Neural progenitor cell (in vitro differentiated cells): ENCODE results near the gene KAZN. TPM values are rescaled to one million over a fixed set of nuclear protein-coding genes. Genes with fewer than 3 reads are reported as not detected.

Experiments used
- DNase-seq: peaks from one replicate; pipeline ENCODE4 v3.0.0-alpha.2; 2016; ENCODE audit warnings: low spot score
- H2AFZ ChIP-seq: fragments of 200-600 bp; sonication (generic); replicated peaks from 2 replicates; pipeline ENCODE4 v1.6.1; 2016; ENCODE audit warnings: antibody characterized with exemption
- H3F3A ChIP-seq: fragments of 200-600 bp; sonication (generic); 2 replicates; pipeline ENCODE4 v1.6.1; 2016; ENCODE audit warnings: antibody characterized with exemption, low read depth
- H3K27ac ChIP-seq: fragments of 200-600 bp; sonication (generic); 2 replicates; pipeline ENCODE4 v1.5.1; 2016; ENCODE audit warnings: mild to moderate bottlenecking
- H3K27me3 ChIP-seq: fragments of 200-600 bp; sonication (generic); 2 replicates; pipeline ENCODE4 v1.6.1; 2016; ENCODE audit warnings: mild to moderate bottlenecking, moderate library complexity
- H3K36me3 ChIP-seq: fragments of 200-600 bp; sonication (generic); 2 replicates; pipeline ENCODE4 v1.5.1; 2016
- H3K4me1 ChIP-seq: fragments of 200-600 bp; sonication (generic); 2 replicates; pipeline ENCODE4 v1.6.1; 2016; ENCODE audit warnings: mixed run types
- H3K4me2 ChIP-seq: fragments of 200-600 bp; sonication (generic); 2 replicates; pipeline ENCODE4 v1.6.1; 2016
- H3K4me3 ChIP-seq: fragments of 200-600 bp; sonication (generic); 2 replicates; pipeline ENCODE4 v1.5.1; 2016
- H3K79me2 ChIP-seq: fragments of 200-600 bp; sonication (generic); 2 replicates; pipeline ENCODE4 v1.6.1; 2016; ENCODE audit warnings: low read depth
- H3K9ac ChIP-seq: fragments of 200-600 bp; sonication (generic); 2 replicates; pipeline ENCODE4 v1.6.1; 2016
- H3K9me3 ChIP-seq: fragments of 200-600 bp; sonication (generic); 2 replicates; pipeline ENCODE4 v1.5.1; 2016; ENCODE audit warnings: low read depth
- H4K20me1 ChIP-seq: fragments of 200-600 bp; sonication (generic); 2 replicates; pipeline ENCODE4 v1.6.1; 2016; ENCODE audit warnings: low read depth
- H3K27ac Mint-ChIP-seq: 3 replicates; pipeline ENCODE4 v1.8.0; 2021; ENCODE audit warnings: mixed read lengths
- H3K27me3 Mint-ChIP-seq: 2 replicates; pipeline ENCODE4 v1.8.0; 2022; ENCODE audit warnings: low read depth, mild to moderate bottlenecking, inconsistent platforms, moderate library complexity, mixed read lengths; ENCODE audit not compliant: insufficient read depth
- H3K36me3 Mint-ChIP-seq: 3 replicates; pipeline ENCODE4 v1.8.0; 2021; ENCODE audit warnings: mixed read lengths
- H3K4me1 Mint-ChIP-seq: 3 replicates; pipeline ENCODE4 v1.8.0; 2021; ENCODE audit warnings: mixed read lengths
- H3K4me3 Mint-ChIP-seq: 3 replicates; pipeline ENCODE4 v1.8.0; 2021; ENCODE audit warnings: mild to moderate bottlenecking, moderate library complexity, mixed read lengths
- H3K9me3 Mint-ChIP-seq: 3 replicates; pipeline ENCODE4 v1.8.0; 2020; ENCODE audit warnings: mixed read lengths
- EZH2 ChIP-seq: fragments of 200-600 bp; sonication (generic); IDR thresholded peaks from 2 replicates; pipeline ENCODE4 v1.6.1; 2017; ENCODE audit warnings: antibody characterized with exemption, mild to moderate bottlenecking, moderate library complexity
- EZH2phosphoT487 ChIP-seq: fragments of 200-600 bp; sonication (generic); IDR thresholded peaks from 2 replicates; pipeline ENCODE4 v1.6.1; 2017; ENCODE audit warnings: antibody characterized with exemption
- total RNA-seq: library from RNA; depleted of rRNA; stranded (reverse); fragments of >200 nt; gene quantifications from 2 replicates; pipeline ENCODE4 v1.2.3, GENCODE V29; 2015; ENCODE audit warnings: low replicate concordance
- TF ChIP-seq, protein P1 (sequence below): fragments of 200-600 bp; sonication (generic); IDR thresholded peaks from 2 replicates; pipeline ENCODE4 v1.5.1; 2017; ENCODE audit warnings: antibody characterized with exemption, mild to moderate bottlenecking

KAZN gene
- total RNA-seq, 1 donor from 2014 or later, result 6.1 TPM

DNA sequence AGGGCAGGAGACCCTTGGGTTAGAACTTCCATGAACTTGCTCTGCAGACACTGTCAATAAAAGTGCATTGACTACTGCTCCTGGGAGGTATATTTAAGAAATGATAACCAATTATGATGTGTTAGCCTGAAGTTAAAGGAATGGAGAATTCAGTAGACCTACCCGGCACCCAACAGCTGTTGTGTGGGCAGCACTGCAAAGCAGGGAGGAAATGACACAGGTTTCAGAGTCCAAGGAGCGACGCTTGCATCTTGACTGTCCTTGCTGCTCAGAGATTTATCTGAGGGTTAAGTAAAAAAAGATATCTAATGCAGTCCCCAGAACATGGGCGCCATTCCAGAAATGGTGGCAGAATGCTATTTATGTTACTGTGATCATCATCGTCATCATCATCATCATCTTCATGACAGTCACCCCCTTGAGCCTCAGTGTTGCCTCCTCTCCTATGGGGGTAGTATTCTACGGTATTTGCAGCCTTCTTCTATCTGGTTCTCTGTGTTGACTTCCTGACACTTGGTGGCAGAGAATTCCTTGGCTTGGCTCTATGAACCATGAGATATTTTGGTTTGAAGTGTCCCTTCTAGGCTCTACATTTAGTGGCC, 225.9 kb downstream of the KAZN start:
- Histone ChIP-seq H4K20me1 (no peaks in the 10 kb centered on the region), H3K36me3 (no peaks in the 10 kb centered on the region), H3K79me2 (no peaks in the 10 kb centered on the region), H3F3A (no peaks in the 10 kb centered on the region), H3K9me3 (no peaks in the 10 kb centered on the region), H3K27ac (no peak overlapping the region), H3K27me3 (no peaks in the 10 kb centered on the region), H3K9ac (no peak overlapping the region), H3K4me2 (no peak overlapping the region), H3K4me3 (no peak overlapping the region), H2AFZ (no peak overlapping the region), H3K4me1 (no peaks in the 10 kb centered on the region)
- no peak for DNase-seq
- Mint-ChIP-seq H3K9me3 (no peaks in the 10 kb centered on the region), H3K27ac (no peak overlapping the region), H3K36me3 (peaks cover 2% of the 10 kb centered on the region), H3K27me3 (peaks cover 2% of the 10 kb centered on the region), H3K4me1 (peaks cover 9% of the 10 kb centered on the region), H3K4me3 (no peak overlapping the region)
- TF ChIP-seq, protein P1, sequence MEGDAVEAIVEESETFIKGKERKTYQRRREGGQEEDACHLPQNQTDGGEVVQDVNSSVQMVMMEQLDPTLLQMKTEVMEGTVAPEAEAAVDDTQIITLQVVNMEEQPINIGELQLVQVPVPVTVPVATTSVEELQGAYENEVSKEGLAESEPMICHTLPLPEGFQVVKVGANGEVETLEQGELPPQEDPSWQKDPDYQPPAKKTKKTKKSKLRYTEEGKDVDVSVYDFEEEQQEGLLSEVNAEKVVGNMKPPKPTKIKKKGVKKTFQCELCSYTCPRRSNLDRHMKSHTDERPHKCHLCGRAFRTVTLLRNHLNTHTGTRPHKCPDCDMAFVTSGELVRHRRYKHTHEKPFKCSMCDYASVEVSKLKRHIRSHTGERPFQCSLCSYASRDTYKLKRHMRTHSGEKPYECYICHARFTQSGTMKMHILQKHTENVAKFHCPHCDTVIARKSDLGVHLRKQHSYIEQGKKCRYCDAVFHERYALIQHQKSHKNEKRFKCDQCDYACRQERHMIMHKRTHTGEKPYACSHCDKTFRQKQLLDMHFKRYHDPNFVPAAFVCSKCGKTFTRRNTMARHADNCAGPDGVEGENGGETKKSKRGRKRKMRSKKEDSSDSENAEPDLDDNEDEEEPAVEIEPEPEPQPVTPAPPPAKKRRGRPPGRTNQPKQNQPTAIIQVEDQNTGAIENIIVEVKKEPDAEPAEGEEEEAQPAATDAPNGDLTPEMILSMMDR, result no peak
- TF ChIP-seq EZH2 (no peak), EZH2phosphoT487 (no peak)

DNA sequence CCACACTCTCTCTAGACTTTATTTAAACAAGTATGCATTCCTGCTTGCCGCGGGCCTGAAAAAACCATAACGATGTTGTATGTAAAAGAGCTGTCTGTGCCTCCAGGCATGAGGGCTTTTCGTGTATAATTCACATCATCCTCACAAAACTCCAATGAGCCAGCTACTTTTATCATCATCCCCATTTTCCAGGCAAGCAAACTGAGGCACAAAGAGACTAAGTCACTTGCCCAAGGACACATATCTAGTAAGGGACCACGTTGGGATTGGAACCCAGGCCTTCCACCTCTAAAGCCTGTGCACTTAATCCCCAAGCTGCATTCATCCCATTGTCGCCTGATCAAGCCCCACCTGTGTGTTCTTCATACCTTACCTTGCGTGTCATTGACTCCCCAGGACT, 226.9 kb downstream of the KAZN start:
- no peak for DNase-seq
- H3K27me3 Mint-ChIP-seq, result peaks cover 4% of the 10 kb centered on the region
- no peaks in the 10 kb centered on the region for H3K9me3 ChIP-seq
- H3K9ac ChIP-seq, result no peak overlapping the region
- no peak overlapping the region for H2AFZ ChIP-seq
- no peak overlapping the region for H3K27ac Mint-ChIP-seq
- H3K79me2 ChIP-seq, result no peaks in the 10 kb centered on the region
- H3F3A ChIP-seq, result no peaks in the 10 kb centered on the region
- peaks cover 2% of the 10 kb centered on the region for H3K36me3 Mint-ChIP-seq
- peaks cover 11% of the 10 kb centered on the region for H3K4me1 Mint-ChIP-seq
- no peaks in the 10 kb centered on the region for H4K20me1 ChIP-seq
- TF ChIP-seq EZH2, result no peak
- TF ChIP-seq EZH2phosphoT487, result no peak
- TF ChIP-seq, protein P1, result no peak
- no peak overlapping the region for H3K4me2 ChIP-seq
- H3K9me3 Mint-ChIP-seq, result no peaks in the 10 kb centered on the region
- H3K4me3 Mint-ChIP-seq, result no peak overlapping the region
- no peaks in the 10 kb centered on the region for H3K36me3 ChIP-seq
- H3K4me1 ChIP-seq, result no peaks in the 10 kb centered on the region
- H3K27me3 ChIP-seq, result no peaks in the 10 kb centered on the region
- no peak overlapping the region for H3K4me3 ChIP-seq
- H3K27ac ChIP-seq, result no peak overlapping the region

DNA sequence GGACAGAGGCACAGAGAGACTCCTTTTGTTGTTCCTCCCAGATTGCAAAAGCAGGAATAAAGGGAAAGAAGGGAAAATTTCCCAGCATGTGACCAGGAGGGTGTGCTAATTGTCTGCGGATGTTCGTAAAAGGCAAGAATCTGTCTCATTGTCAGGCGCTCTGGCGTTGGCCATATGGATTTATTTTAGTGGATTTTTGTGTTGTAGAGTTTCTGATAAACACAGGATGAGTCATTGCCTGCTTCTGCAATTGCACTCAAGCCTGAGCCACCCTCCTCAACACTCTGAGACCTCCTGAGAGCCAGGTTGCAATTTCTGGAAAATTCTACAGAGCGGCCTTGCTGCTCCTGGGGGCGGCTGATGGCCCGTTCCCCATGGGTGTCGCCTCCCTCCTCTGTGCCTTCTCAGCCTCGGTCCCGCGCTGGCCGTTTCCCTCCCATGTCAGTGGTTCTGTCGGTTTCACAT, 227.7 kb downstream of the KAZN start:
- Histone ChIP-seq H3K79me2 (no peaks in the 10 kb centered on the region), H3K9ac (no peak overlapping the region), H3K27ac (no peak overlapping the region), H3K27me3 (no peaks in the 10 kb centered on the region), H3K4me2 (no peak overlapping the region), H3F3A (no peaks in the 10 kb centered on the region), H3K4me1 (no peaks in the 10 kb centered on the region), H3K4me3 (no peak overlapping the region), H3K36me3 (no peaks in the 10 kb centered on the region), H3K9me3 (no peaks in the 10 kb centered on the region), H2AFZ (no peak overlapping the region), H4K20me1 (no peaks in the 10 kb centered on the region)
- peaks cover 11% of the 10 kb centered on the region for H3K4me1 Mint-ChIP-seq
- no peaks in the 10 kb centered on the region for H3K9me3 Mint-ChIP-seq
- H3K27ac Mint-ChIP-seq, result no peak overlapping the region
- peaks cover 2% of the 10 kb centered on the region for H3K36me3 Mint-ChIP-seq
- TF ChIP-seq EZH2, result no peak
- TF ChIP-seq, protein P1, result no peak
- TF ChIP-seq EZH2phosphoT487, result no peak
- H3K4me3 Mint-ChIP-seq, result no peak overlapping the region
- no peak for DNase-seq
- peaks cover 4% of the 10 kb centered on the region for H3K27me3 Mint-ChIP-seq
